ENCODE results near the gene ITSN1.

GRCh38 chr21:33864150-33864549 is 221.8 kb downstream of the ITSN1 start:
- no peak for TF ChIP-seq CTCF (IDR thresholded peaks at IDR 0.05)
- no peak for TF ChIP-seq POLR2A (IDR thresholded peaks at IDR 0.05)
- TF ChIP-seq EP300 (IDR thresholded peaks at IDR 0.05), result no peak
